Mesendoderm (in vitro differentiated cells): ENCODE results near the gene MECP2.

Experiments
- DNase-seq: peaks from one replicate; pipeline ENCODE4 v3.0.0; 2013
- H2AK5ac ChIP-seq: 2 replicates; pipeline ENCODE4 v1.6.1; 2013; ENCODE audit warnings: low read length, inconsistent platforms
- H2BK120ac ChIP-seq: 2 replicates; pipeline ENCODE4 v1.6.1; 2013; ENCODE audit warnings: low read depth, mild to moderate bottlenecking, low read length, moderate library complexity, mixed read lengths
- H2BK15ac ChIP-seq: replicated peaks from 2 replicates; pipeline ENCODE4 v1.6.1; 2013; ENCODE audit warnings: low read depth, mild to moderate bottlenecking, moderate library complexity
- H2BK5ac ChIP-seq: 2 replicates; pipeline ENCODE4 v1.6.1; 2013; ENCODE audit warnings: low read length, inconsistent platforms
- H3K18ac ChIP-seq: 2 replicates; pipeline ENCODE4 v1.6.1; 2013; ENCODE audit warnings: mild to moderate bottlenecking, low read length, mixed read lengths
- H3K23ac ChIP-seq: one replicate; pipeline ENCODE4 v1.6.1; 2013; ENCODE audit warnings: low read length
- H3K27ac ChIP-seq: 2 replicates; pipeline ENCODE4 v1.5.1; 2013; ENCODE audit warnings: low read depth, mild to moderate bottlenecking, inconsistent platforms, low read length, moderate library complexity
- H3K27me3 ChIP-seq: 2 replicates; pipeline ENCODE4 v1.6.1; 2013; ENCODE audit warnings: low read length, control low read depth, mild to moderate bottlenecking, inconsistent platforms; ENCODE audit not compliant: insufficient read depth, poor library complexity
- H3K36me3 ChIP-seq: 2 replicates; pipeline ENCODE4 v1.6.1; 2013; ENCODE audit warnings: low read length, inconsistent platforms; ENCODE audit not compliant: control insufficient read depth, insufficient read depth
- H3K4ac ChIP-seq: one replicate; pipeline ENCODE4 v1.6.1; 2013; ENCODE audit warnings: low read depth, mild to moderate bottlenecking, low read length, moderate library complexity
- H3K4me1 ChIP-seq: 2 replicates; pipeline ENCODE4 v1.6.1; 2013; ENCODE audit warnings: low read depth, low read length, inconsistent platforms; ENCODE audit not compliant: control insufficient read depth
- H3K4me2 ChIP-seq: 2 replicates; pipeline ENCODE4 v1.6.1; 2013; ENCODE audit warnings: low read length
- H3K4me3 ChIP-seq: 2 replicates; pipeline ENCODE4 v1.5.1; 2013; ENCODE audit warnings: mild to moderate bottlenecking, low read length
- H3K56ac ChIP-seq: one replicate; pipeline ENCODE4 v1.6.1; 2013; ENCODE audit warnings: low read length
- H3K79me1 ChIP-seq: 2 replicates; pipeline ENCODE4 v1.6.1; 2013; ENCODE audit warnings: low read length, inconsistent platforms
- H3K79me2 ChIP-seq: 2 replicates; pipeline ENCODE4 v1.6.1; 2013; ENCODE audit warnings: mild to moderate bottlenecking, low read length; ENCODE audit not compliant: control insufficient read depth, insufficient read depth
- H3K9ac ChIP-seq: 2 replicates; pipeline ENCODE4 v1.6.1; 2013; ENCODE audit warnings: low read length, inconsistent platforms
- H4K5ac ChIP-seq: one replicate; pipeline ENCODE4 v1.6.1; 2013; ENCODE audit warnings: low read length
- H4K8ac ChIP-seq: one replicate; pipeline ENCODE4 v1.6.1; 2013; ENCODE audit warnings: low read depth, mild to moderate bottlenecking, control low read depth, low read length, moderate library complexity
- WGBS: extraction: QIAGEN DNeasy Blood & Tissue Kit; methylation state at CpG from one replicate; pipeline ENCODE4 v1.1.7; 2013; ENCODE audit warnings: low lambda C conversion rate, missing lambda C conversion rate; ENCODE audit not compliant: insufficient coverage; ENCODE audit errors: extremely low coverage; 5-methylcytosine and 5-hydroxymethylcytosine counted together

MECP2 gene

DNA sequence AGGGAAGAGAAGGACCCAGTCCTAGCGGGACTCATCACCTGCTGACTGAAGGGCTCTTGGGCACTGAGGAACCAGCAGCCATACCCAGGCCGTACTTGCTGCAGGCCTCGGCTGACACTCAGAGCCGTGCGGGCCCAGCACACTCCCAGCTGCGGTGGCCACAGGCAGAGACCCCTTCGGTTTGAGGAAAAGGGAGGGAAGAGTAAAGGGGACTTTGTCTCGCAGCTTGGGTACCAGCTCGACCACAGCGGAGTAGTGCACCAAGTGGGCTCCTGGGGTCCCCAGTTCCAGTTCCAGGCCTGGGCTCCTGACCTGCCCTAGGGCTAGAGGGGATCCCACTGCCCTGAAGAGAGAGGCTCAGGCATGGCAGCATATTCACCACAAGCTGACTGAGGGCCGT, 28.6 kb upstream of the MECP2 start:
- no peak overlapping the region for H4K5ac ChIP-seq
- H3K18ac ChIP-seq: no peak overlapping the region
- H3K4me3 ChIP-seq: no peak overlapping the region
- no peak for DNase-seq
- H4K8ac ChIP-seq: no peak overlapping the region
- H2BK15ac ChIP-seq: no peak overlapping the region
- H3K79me1 ChIP-seq: no peaks in the 10 kb centered on the region
- H3K27ac ChIP-seq: no peak overlapping the region
- no peak overlapping the region for H2BK120ac ChIP-seq
- H3K56ac ChIP-seq: peak overlapping the region; percentile 2
- H3K4me1 ChIP-seq: no peaks in the 10 kb centered on the region
- no peak overlapping the region for H3K4me2 ChIP-seq
- H3K79me2 ChIP-seq: no peaks in the 10 kb centered on the region
- no CpG with 5 or more reads among the region's 11 CpGs for WGBS
- no peak overlapping the region for H3K9ac ChIP-seq
- no peak overlapping the region for H2AK5ac ChIP-seq
- no peaks in the 10 kb centered on the region for H3K36me3 ChIP-seq
- no peak overlapping the region for H3K23ac ChIP-seq
- H3K4ac ChIP-seq: no peak overlapping the region
- H2BK5ac ChIP-seq: no peak overlapping the region
- H3K27me3 ChIP-seq: no peaks in the 10 kb centered on the region

DNA sequence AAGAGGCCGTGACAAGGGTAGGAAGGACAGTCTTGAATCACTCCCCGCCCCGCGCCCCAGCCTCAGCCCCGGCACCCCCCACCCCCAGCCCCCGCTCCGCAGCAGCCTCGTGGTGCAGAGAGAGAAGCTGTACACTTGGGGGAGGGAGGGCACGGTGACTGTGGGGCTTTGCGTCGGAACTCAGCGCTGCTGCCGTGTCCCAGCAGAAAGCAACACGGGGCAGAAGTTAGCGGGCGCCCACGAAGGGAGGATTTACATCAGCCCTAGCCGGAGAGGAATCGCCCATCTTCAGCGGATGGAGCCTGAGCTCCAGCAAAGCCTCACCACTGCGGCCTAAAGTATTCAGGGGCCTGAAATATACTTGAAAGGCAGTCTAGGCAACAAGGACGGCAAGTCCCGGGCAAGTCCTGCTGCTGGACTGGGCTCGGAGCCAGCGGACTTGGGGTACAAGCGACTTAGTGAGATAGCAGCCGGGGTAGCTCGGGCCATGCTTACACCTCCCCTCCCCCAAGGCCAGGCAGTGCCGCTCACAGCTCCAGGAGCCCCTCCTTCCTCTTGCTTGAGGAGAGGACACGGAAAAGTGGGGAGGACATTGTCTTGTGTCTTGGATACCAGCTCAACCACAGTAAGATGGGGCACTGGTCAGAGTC, 28.0 kb upstream of the MECP2 start:
- Histone ChIP-seq H3K18ac (no peak overlapping the region), H3K36me3 (no peaks in the 10 kb centered on the region), H3K27me3 (no peaks in the 10 kb centered on the region)

DNA sequence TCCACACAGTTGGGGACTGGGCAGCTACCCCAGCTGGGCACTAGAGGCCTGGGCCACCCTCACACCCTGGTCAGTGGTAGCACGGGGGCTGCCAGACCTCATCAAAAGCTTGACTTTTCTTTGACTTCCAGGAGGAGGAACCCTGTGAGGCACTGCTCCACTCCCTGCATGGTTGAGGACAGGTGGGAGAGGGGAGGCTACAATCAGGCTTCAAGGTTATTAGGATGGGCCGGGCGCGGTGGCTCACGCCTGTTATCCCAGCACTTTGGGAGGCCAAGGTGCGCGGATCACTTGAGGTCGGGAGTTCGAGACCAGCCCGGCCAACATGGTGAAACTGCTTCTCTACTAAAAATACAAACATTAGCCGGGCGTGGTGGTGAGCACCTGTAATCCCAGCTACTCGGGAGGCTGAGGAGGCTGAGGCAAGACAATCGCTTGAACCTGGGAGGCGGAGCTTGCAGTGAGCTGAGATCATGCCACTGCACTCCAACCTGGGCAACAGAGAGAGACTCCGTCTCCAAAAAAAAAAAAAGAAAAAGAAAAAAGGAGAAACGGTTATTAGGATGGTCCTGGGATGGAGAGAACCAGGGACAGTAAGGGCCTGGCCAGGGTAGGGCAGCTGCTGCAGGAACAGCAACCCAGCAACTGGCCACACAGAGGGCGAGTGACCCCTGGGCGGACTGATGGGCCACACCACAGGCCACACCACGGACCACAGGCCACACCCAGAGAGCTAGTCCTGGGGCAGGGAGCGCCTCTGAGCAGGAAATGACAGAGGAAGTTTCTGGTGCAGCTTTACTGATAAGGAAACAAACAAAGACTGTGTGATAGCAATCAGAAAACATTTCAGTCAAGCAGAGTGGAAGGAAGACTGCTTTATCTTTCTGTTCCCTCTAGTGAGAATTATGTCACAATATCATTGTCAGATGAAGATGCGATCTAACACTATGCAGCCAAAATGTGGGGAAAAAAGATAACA, 26.0 kb upstream of the MECP2 start:
- no peaks in the 10 kb centered on the region for H3K79me2 ChIP-seq
- H2BK15ac ChIP-seq: no peak overlapping the region
- no peaks in the 10 kb centered on the region for H3K4me1 ChIP-seq
- no peak overlapping the region for H2BK120ac ChIP-seq
- H3K27ac ChIP-seq: no peak overlapping the region
- no peaks in the 10 kb centered on the region for H3K79me1 ChIP-seq
- H3K56ac ChIP-seq: no peak overlapping the region
- H3K36me3 ChIP-seq: no peaks in the 10 kb centered on the region
- WGBS: no CpG with 5 or more reads among the region's 22 CpGs
- no peak overlapping the region for H2BK5ac ChIP-seq
- H4K5ac ChIP-seq: no peak overlapping the region
- DNase-seq: peak; percentile 81
- H3K4me3 ChIP-seq: no peak overlapping the region
- no peak overlapping the region for H3K4ac ChIP-seq
- no peak overlapping the region for H2AK5ac ChIP-seq
- H3K18ac ChIP-seq: no peak overlapping the region
- H3K9ac ChIP-seq: no peak overlapping the region
- H3K27me3 ChIP-seq: no peaks in the 10 kb centered on the region
- no peak overlapping the region for H3K4me2 ChIP-seq
- no peak overlapping the region for H3K23ac ChIP-seq
- no peak overlapping the region for H4K8ac ChIP-seq

More for the DNA sequence above, 28.0 kb upstream of the MECP2 start:
- H2BK5ac ChIP-seq: no peak overlapping the region
- H3K4me1 ChIP-seq: no peaks in the 10 kb centered on the region
- H3K4me2 ChIP-seq: no peak overlapping the region
- H2BK120ac ChIP-seq: no peak overlapping the region
- DNase-seq: no peak
- H3K27ac ChIP-seq: no peak overlapping the region
- no CpG with 5 or more reads among the region's 30 CpGs for WGBS
- H4K8ac ChIP-seq: no peak overlapping the region
- no peak overlapping the region for H3K4me3 ChIP-seq
- H4K5ac ChIP-seq: no peak overlapping the region
- no peaks in the 10 kb centered on the region for H3K79me2 ChIP-seq
- H2AK5ac ChIP-seq: no peak overlapping the region
- no peak overlapping the region for H3K23ac ChIP-seq
- H3K56ac ChIP-seq: no peak overlapping the region
- H3K4ac ChIP-seq: no peak overlapping the region
- no peak overlapping the region for H2BK15ac ChIP-seq
- H3K79me1 ChIP-seq: no peaks in the 10 kb centered on the region
- H3K9ac ChIP-seq: no peak overlapping the region

DNA sequence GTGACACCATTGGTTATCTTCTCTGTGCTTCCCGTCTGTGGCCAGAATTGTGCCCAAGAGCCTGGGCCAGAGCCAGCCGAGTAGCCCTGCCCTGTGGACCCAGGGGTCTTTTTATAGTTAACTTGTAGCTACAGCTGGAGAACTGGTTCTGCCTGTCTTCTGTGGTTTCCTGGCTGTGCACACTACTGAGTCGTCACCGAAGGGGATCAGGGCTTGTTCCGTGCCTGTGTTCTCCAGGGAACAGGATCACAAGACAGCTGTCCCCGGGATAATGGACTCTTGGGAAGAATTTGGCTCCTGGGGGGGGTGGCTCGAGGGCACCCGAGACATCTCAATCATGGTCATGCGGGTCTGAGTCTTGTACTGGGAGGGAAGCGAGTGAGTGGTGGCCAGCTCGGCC, 24.4 kb upstream of the MECP2 start:
- Histone ChIP-seq H4K8ac (no peak overlapping the region), H3K79me1 (no peaks in the 10 kb centered on the region), H3K79me2 (no peaks in the 10 kb centered on the region), H3K4me3 (no peak overlapping the region), H2AK5ac (no peak overlapping the region), H2BK5ac (no peak overlapping the region), H2BK120ac (no peak overlapping the region), H4K5ac (no peak overlapping the region), H3K23ac (no peak overlapping the region), H2BK15ac (no peak overlapping the region), H3K4ac (no peak overlapping the region), H3K36me3 (no peaks in the 10 kb centered on the region), H3K9ac (no peak overlapping the region), H3K27me3 (no peaks in the 10 kb centered on the region), H3K4me1 (no peaks in the 10 kb centered on the region), H3K56ac (no peak overlapping the region), H3K18ac (no peak overlapping the region), H3K4me2 (no peak overlapping the region), H3K27ac (no peak overlapping the region)
- no CpG with 5 or more reads among the region's 11 CpGs for WGBS
- DNase-seq: no peak

DNA sequence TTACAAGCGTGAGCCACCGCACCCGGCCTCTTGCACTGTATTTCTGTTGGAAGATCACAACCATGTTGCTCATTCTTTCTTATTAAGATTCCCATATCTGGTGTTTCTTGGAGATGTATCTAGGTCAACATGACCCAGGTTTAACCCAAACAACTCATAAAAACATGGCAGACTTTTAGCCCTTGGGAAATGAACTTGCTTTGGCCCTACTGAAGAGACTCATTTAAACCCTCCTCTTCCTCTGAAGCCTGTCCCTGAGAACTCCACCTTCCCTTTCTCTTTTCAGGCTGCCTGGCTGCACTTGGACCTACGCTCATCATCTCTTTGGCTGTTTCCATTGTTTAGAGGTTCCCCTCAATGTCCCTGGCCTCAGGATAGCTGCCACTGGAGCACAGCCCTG, 23.7 kb upstream of the MECP2 start:
- no peak overlapping the region for H2BK5ac ChIP-seq
- H2AK5ac ChIP-seq: no peak overlapping the region
- no peak overlapping the region for H4K5ac ChIP-seq
- H3K4ac ChIP-seq: no peak overlapping the region
- no peak overlapping the region for H3K4me2 ChIP-seq
- H3K18ac ChIP-seq: no peak overlapping the region
- H2BK15ac ChIP-seq: no peak overlapping the region
- H3K27me3 ChIP-seq: no peaks in the 10 kb centered on the region
- H3K36me3 ChIP-seq: no peaks in the 10 kb centered on the region
- H3K79me1 ChIP-seq: no peaks in the 10 kb centered on the region
- no peak overlapping the region for H3K27ac ChIP-seq
- no peaks in the 10 kb centered on the region for H3K4me1 ChIP-seq
- no peaks in the 10 kb centered on the region for H3K79me2 ChIP-seq
- H3K23ac ChIP-seq: no peak overlapping the region
- no peak overlapping the region for H2BK120ac ChIP-seq
- no peak overlapping the region for H4K8ac ChIP-seq
- no peak for DNase-seq
- H3K9ac ChIP-seq: no peak overlapping the region
- WGBS: no CpG with 5 or more reads among the region's 4 CpGs
- H3K4me3 ChIP-seq: no peak overlapping the region
- H3K56ac ChIP-seq: no peak overlapping the region
